HFFc6 (cell line): ENCODE results near the gene FNDC3B. TPM values are rescaled to one million over a fixed set of nuclear protein-coding genes. Genes with fewer than 3 reads are reported as not detected.

Experiments
- DNase-seq: peaks from one replicate; pipeline ENCODE4 v3.0.0-alpha.2; 2018
- H3K27ac Mint-ChIP-seq: 2 replicates; pipeline ENCODE4 v1.8.0; 2020; ENCODE audit warnings: mild to moderate bottlenecking, mixed read lengths
- H3K27me3 Mint-ChIP-seq: 2 replicates; pipeline ENCODE4 v1.8.0; 2021; ENCODE audit warnings: mild to moderate bottlenecking, moderate library complexity, mixed read lengths; ENCODE audit not compliant: insufficient read depth
- H3K36me3 Mint-ChIP-seq: 2 replicates; pipeline ENCODE4 v1.8.0; 2021; ENCODE audit warnings: low read depth, mixed read lengths
- H3K4me1 Mint-ChIP-seq: 2 replicates; pipeline ENCODE4 v1.8.0; 2020; ENCODE audit warnings: low read depth, mixed read lengths
- H3K4me3 Mint-ChIP-seq: 2 replicates; pipeline ENCODE4 v1.8.0; 2020; ENCODE audit warnings: mild to moderate bottlenecking, moderate library complexity, mixed read lengths
- H3K9me3 Mint-ChIP-seq: 2 replicates; pipeline ENCODE4 v1.8.0; 2020; ENCODE audit warnings: mild to moderate bottlenecking, mixed read lengths
- total RNA-seq, 6 experiments: library from RNA; stranded (reverse); fragmentation: NEBNext Ultra II Directional; extraction: Animal tissue kit (Norgen Biotek cat#: 25700); gene quantifications; 2 replicates in 1 of 6; 3 replicates in 5 of 6; pipeline ENCODE4 v1.2.3, GENCODE V29; 2021
- TF ChIP-seq, protein P1 (sequence below): fragments of 200-600 bp; sonication (generic); IDR thresholded peaks from 2 replicates; pipeline ENCODE4 v1.5.0; 2021; ENCODE audit warnings: antibody characterized with exemption, mild to moderate bottlenecking

The FNDC3B gene
- total RNA-seq, 6 experiments from 2014 or later = 133 to 192 (median 155) TPM

DNA sequence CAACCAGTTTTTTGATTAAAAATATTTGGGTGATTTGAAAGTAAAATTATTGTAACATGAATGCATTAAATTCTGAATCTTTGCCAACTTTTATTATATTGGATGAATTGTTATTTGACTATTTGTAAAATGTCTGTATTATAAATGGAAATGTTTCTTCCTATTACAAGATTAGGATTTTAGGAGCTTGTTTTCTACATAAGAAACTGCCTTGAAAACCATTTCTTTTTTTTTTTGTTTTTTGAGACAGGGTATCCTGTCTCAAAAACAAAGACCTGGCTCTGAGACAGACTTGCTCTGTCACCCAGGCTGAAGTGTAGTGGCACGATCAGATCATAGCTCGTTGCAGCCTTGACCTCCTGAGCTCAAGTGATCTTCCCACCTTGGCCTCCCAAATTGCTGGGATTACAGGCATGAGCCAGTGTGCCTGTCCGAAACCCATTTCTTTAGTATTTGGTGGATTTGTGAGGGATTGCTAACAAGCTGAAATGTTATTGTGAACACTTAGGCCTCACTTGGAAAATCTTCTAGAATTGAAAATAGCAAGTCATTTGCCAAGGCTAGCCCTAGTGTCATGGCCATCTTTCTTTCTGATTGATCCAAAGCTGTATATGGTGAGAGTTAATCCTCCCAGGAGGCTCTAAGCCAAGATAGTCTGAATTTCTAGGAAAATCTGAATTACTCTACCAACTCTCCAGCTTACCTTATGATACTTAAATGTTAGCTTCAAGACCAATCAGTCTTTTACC is 100.3 kb downstream of the FNDC3B start:
- Mint-ChIP-seq H3K27me3 (peaks cover 2% of the 10 kb centered on the region; the same call in 1 of the 2 replicates), H3K36me3 (peaks cover 30% of the 10 kb centered on the region), H3K27ac (peak overlapping the region; percentile 93), H3K4me1 (peaks cover 90% of the 10 kb centered on the region), H3K4me3 (peak overlapping the region; percentile 74), H3K9me3 (peaks cover 20% of the 10 kb centered on the region)
- no peak for DNase-seq
- TF ChIP-seq, protein P1, sequence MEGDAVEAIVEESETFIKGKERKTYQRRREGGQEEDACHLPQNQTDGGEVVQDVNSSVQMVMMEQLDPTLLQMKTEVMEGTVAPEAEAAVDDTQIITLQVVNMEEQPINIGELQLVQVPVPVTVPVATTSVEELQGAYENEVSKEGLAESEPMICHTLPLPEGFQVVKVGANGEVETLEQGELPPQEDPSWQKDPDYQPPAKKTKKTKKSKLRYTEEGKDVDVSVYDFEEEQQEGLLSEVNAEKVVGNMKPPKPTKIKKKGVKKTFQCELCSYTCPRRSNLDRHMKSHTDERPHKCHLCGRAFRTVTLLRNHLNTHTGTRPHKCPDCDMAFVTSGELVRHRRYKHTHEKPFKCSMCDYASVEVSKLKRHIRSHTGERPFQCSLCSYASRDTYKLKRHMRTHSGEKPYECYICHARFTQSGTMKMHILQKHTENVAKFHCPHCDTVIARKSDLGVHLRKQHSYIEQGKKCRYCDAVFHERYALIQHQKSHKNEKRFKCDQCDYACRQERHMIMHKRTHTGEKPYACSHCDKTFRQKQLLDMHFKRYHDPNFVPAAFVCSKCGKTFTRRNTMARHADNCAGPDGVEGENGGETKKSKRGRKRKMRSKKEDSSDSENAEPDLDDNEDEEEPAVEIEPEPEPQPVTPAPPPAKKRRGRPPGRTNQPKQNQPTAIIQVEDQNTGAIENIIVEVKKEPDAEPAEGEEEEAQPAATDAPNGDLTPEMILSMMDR = no peak

GRCh38 chr3:172140499-172141391 is 101.4 kb downstream of the FNDC3B start:
- H3K27me3 Mint-ChIP-seq = peaks cover 2% of the 10 kb centered on the region; the same call in 1 of the 2 replicates
- DNase-seq = peak; percentile 83
- peak overlapping the region; percentile 93 for H3K27ac Mint-ChIP-seq
- peak overlapping the region; percentile 74 for H3K4me3 Mint-ChIP-seq
- TF ChIP-seq, protein P1 = no peak
- peaks cover 34% of the 10 kb centered on the region for H3K36me3 Mint-ChIP-seq
- H3K9me3 Mint-ChIP-seq = peaks cover 27% of the 10 kb centered on the region
- peaks cover 86% of the 10 kb centered on the region for H3K4me1 Mint-ChIP-seq

DNA sequence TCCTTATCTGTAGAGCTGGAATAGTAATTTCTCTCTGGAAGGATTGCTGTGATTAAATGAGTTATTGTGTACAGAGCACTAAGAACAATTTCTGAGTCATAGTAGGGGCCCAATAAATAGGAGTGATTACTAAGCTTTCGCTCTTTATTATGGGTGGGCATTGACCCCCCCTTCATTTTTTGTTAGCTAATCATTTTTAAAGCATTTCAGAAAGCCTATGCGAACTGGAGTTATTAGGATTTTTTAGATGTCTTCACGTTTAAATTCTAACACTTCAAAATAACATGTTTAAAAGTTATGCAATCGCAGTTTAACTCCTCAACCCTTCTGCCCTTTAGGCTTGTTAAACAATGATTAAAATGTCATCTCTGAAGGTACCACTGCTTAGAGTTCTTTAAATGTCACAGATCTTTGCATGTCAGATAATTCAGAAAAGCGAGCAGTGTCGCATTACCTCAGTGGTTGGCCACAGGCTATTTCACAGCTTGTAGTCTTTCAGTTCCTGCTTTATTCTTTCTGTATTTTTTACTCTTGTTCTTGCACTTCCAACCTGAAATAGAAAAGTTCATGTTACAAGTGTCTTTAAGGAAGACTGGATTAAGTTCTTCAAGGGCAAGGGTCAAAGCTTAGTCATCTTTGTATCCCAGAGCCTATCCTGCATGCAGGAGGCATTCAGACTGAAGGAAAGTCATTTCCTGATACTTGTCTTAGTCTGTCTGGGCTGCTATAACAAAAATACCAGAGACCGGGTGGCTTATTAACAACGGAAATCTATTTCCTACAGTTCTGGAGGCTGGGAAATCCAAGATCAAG is 102.9 kb downstream of the FNDC3B start:
- H3K4me1 Mint-ChIP-seq = peaks cover 81% of the 10 kb centered on the region

GRCh38 chr3:172142864-172143451 is 103.6 kb downstream of the FNDC3B start:
- peaks cover 44% of the 10 kb centered on the region for H3K36me3 Mint-ChIP-seq
- peaks cover 81% of the 10 kb centered on the region for H3K4me1 Mint-ChIP-seq
- no peak overlapping the region for H3K4me3 Mint-ChIP-seq
- no peak for DNase-seq
- TF ChIP-seq, protein P1 = no peak
- H3K27me3 Mint-ChIP-seq = peaks cover 2% of the 10 kb centered on the region
- peak overlapping the region; percentile 93 for H3K27ac Mint-ChIP-seq
- H3K9me3 Mint-ChIP-seq = peaks cover 31% of the 10 kb centered on the region

More for the DNA sequence above, 102.9 kb downstream of the FNDC3B start:
- Mint-ChIP-seq H3K36me3 (peaks cover 38% of the 10 kb centered on the region), H3K27me3 (peaks cover 2% of the 10 kb centered on the region; the same call in 1 of the 2 replicates), H3K27ac (peak overlapping the region; percentile 93), H3K4me3 (peak overlapping the region; percentile 65), H3K9me3 (peaks cover 31% of the 10 kb centered on the region)
- peak; percentile 82 for DNase-seq
- TF ChIP-seq, protein P1 = no peak
